GM12878 (cell line): ENCODE data around the gene CTCFL.

Experiments used
- CBX3 ChIP-seq: fragments of 200-600 bp; sonication (generic); IDR thresholded peaks from 2 replicates; pipeline ENCODE4 v1.6.1; 2016; ENCODE audit warnings: low read depth, borderline replicate concordance
- EP300 ChIP-seq, 2 experiments: fragments of 150-350 bp in 1 of 2; IDR thresholded peaks; 2 replicates each; pipeline ENCODE4 v1.6.1; 2011 to 2012; ENCODE audit warnings: low read depth in 2 of 2, low read length in 2 of 2, borderline replicate concordance in 1 of 2, improper control_type of control experiment in 1 of 2, inconsistent platforms in 1 of 2; ENCODE audit not compliant: control insufficient read depth in 1 of 2
- EZH2 ChIP-seq: IDR thresholded peaks from 2 replicates; pipeline ENCODE4 v1.6.1; 2012; ENCODE audit warnings: low read depth, mild to moderate bottlenecking, control low read depth, inconsistent platforms, low read length, borderline replicate concordance; ENCODE audit not compliant: control insufficient read depth
- IRF4 ChIP-seq: IDR thresholded peaks from 2 replicates; pipeline ENCODE4 v1.6.1; 2011; ENCODE audit warnings: low read depth, low read length
- NFYB ChIP-seq: IDR thresholded peaks from 2 replicates; pipeline ENCODE4 v1.6.1; 2011; ENCODE audit warnings: low read depth, mild to moderate bottlenecking, low read length, improper control_type of control experiment, moderate library complexity; ENCODE audit not compliant: insufficient read depth
- POLR2A ChIP-seq: IDR thresholded peaks from 2 replicates; pipeline ENCODE4 v1.6.1; 2011; ENCODE audit warnings: low read depth, mild to moderate bottlenecking, low read length
- RAD51 ChIP-seq: fragments of 450-650 bp; IDR thresholded peaks from 2 replicates; pipeline ENCODE4 v1.6.1; 2016; ENCODE audit warnings: moderate library complexity, mild to moderate bottlenecking, inconsistent platforms
- RBBP5 ChIP-seq: fragments of 200-600 bp; sonication (generic); conservative IDR thresholded peaks from 2 replicates; pipeline ENCODE4 v1.6.1; 2016
- TF ChIP-seq, protein P1 (sequence below): fragments of 450-650 bp; IDR thresholded peaks from 2 replicates; pipeline ENCODE4 v1.6.1; 2016; ENCODE audit warnings: mild to moderate bottlenecking

DNA sequence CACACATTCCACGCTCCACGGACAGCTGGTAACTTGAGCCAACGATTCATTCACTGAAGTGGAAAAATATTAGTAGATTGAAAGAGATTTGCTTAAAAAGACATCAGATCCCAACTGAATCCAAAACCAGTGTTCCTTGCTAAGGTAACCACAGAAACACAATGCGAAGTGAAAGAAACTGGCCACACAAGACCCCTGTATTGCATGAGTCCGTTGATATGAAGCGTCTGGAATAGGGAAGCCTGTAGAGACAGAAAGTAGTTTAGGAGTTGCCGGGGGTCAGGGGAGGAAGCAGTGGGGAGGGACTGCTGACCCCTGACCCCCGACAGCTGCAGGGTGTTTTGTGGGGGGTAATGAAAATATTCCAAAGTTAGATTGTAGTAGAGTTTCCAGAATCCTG is 46.0 kb upstream of the CTCFL start:
- TF ChIP-seq EZH2 (no peak), EP300 (IDR thresholded peaks at IDR 0.05; ENCODE audit: borderline replicate concordance in 1 of 2, control insufficient read depth in 1 of 2, low read depth in 2 of 2, low read length in 2 of 2) (no peak), POLR2A (no peak), NFYB (no peak), RBBP5 (no peak), IRF4 (no peak), RAD51 (no peak), CBX3 (no peak)
- TF ChIP-seq, protein P1, sequence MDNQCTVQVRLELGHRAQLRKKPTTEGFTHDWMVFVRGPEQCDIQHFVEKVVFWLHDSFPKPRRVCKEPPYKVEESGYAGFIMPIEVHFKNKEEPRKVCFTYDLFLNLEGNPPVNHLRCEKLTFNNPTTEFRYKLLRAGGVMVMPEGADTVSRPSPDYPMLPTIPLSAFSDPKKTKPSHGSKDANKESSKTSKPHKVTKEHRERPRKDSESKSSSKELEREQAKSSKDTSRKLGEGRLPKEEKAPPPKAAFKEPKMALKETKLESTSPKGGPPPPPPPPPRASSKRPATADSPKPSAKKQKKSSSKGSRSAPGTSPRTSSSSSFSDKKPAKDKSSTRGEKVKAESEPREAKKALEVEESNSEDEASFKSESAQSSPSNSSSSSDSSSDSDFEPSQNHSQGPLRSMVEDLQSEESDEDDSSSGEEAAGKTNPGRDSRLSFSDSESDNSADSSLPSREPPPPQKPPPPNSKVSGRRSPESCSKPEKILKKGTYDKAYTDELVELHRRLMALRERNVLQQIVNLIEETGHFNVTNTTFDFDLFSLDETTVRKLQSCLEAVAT: no peak
